ENCODE measurements around the gene ABCA9. TPM values are rescaled to one million over a fixed set of nuclear protein-coding genes. Genes with fewer than 3 reads are reported as not detected.
"Not testable (repeated sequence)": the region's sequence is repeated elsewhere in the genome, so short reads cannot be mapped to it uniquely, and the experiment has no call there.

The ABCA9 gene
- total RNA-seq, 1 donor from 2014 or later, result 32.7 TPM

DNA sequence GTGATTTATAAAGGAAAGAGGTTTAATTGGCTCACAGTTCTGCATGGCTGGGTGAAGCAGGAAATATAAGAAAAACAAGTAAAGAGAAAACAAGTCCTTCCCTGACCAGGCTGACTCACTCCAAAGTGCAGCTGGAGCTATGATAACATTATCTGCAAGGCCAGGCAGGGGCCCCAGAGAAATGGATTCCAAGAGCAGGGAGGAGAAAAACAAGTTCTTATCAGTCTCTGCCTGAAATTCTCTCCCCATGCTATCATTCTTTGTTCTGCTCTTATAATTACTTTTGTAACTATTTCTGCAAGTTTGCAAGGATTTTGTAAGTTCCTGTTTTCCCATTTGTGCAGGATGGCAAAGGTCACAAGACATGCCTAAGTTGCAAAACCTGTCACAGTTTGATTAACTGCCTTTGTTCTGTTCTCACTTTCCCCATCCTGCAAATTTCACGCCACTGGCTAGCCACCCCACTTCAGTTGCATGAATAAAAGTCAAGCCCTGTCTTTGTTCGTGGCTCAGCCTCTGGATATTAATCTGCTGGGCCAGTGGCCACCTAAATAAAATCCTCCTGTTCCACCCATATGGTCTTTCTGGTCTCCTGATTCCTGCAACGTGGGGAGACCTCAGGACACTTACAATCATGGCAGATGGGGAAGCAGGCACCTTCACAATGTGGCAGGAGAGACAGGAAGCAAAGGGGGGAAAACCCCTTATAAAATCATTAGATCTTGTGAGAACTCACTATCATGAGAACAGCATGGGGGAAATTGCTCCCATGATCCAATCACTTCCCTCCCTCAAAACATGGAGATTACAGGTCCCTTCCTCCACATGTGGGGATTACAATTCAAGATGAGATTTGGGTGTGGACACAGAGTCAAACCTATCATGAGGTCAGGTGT is 13.1 kb downstream of the ABCA9 start:
- ATAC-seq (peak; percentile 95), DNase-seq (ENCODE audit: missing footprints) (peak; percentile 81)
- intact Hi-C loops (cut with DNase I), result loop anchor here (10.0 kb wide), 1 partner anchor 83 kb away; no protein-coding TSS in a partner anchor

DNA sequence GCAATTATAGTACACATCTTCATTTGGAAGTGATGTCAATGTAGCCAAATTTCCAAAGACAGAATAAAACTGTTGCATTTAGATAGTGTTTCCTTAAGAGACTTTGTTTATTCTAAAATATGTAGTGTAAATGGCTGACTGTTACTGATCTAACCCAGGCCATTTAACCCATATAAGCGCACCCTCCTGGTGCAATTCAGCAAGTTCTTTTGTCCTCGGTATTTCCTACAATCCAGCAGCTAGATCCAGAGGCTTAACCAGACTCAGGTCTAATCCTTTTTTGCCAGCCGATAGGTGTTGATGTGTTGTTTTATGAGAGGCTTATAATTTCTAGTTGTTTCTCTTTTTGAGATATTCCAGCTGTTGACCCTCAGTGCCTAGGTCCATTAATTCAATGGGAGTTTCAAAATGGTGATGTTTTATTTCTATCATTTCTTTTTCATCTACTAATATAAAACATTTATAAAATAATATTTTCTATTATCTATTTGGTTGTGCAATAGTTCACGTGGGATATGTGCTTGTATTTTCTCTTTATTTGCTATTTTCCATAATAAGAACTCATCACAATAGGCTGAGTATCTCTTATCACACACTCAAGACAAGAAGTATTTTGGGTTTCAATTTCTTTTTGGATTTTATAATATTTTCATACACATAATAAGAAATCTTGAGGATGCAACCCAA is 14.5 kb downstream of the ABCA9 start:
- DNase-seq (ENCODE audit: missing footprints) (no peak), ATAC-seq (no peak)
- intact Hi-C loops (cut with DNase I), result loop anchor here (10.0 kb wide), 1 partner anchor 81 kb away; no protein-coding TSS in a partner anchor

DNA sequence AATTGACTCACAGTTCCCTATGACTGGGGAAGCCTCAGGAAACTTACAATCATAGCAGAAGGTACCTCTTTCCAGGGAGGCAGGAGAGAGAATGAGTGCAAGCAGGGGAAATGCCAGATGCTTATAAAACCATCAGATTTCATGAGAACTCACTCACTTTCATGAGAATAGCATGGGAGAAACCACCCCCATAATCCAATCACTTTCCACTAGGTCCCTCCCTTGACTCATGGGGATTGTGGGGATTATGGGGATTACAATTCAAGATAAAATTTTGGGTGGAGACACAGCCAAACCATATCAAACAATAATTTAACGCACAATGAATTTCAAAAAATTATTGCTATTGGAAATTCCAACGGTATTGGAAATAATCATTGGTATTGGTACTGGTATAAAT is 15.1 kb downstream of the ABCA9 start:
- DNase-seq (ENCODE audit: missing footprints), result no peak
- ATAC-seq, result no peak
- intact Hi-C loops (cut with DNase I), result loop anchor here (10.0 kb wide), 1 partner anchor 81 kb away; no protein-coding TSS in a partner anchor

DNA sequence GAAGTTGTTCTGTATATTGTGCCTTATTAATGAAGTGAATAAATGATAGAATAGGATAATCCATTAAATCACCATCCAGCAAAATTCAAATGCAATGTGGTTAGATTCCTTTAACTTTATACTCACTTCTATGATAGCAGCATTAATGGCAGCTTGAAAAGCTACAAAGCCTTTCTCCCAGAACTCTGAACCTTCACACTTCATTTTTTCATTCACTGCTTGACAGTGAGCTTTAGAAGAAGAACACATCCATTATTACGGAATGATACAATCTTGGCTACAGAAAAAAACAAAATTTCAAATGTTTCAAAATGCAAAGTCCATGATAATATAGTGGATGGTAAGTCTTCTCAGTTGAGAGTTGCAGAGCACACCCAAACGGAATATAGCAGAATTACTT is 16.4 kb downstream of the ABCA9 start:
- intact Hi-C loops (cut with DNase I), result loop anchor here (10.0 kb wide), 1 partner anchor 80 kb away; no protein-coding TSS in a partner anchor
- ATAC-seq (no peak), DNase-seq (ENCODE audit: missing footprints) (no peak)

DNA sequence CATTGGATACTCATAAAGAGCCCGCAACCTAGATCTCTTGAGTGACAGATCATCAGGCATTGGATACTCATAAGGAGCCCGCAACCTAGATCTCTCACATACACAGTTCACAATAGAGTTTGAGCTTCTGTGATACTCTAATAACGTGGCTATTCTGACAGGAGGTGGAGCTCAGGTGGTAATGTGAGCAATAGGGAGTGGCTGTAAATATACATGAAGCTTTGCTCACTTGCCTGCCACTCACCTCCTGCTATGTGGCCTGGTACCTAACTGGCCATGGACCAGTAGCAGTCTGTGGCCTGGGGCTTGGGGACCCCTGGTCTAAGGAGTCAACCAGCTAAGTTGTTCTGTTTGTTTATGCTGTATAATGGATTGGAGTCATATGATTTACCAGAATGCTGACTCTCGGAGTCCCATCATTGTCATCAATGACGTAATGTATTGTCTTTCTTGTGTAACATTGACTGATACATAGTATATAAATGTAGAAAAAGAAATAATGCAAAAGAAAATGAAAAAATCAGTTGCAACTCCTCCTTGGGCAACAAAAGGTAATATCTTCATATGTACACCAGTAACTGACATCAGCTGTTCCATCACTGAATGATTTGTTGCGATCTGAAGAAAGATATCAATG is 17.5 kb downstream of the ABCA9 start:
- ATAC-seq, result no peak
- no peak for DNase-seq (ENCODE audit: missing footprints)
- intact Hi-C loops (cut with DNase I), result loop anchor here (10.0 kb wide), 1 partner anchor 78 kb away; no protein-coding TSS in a partner anchor

DNA sequence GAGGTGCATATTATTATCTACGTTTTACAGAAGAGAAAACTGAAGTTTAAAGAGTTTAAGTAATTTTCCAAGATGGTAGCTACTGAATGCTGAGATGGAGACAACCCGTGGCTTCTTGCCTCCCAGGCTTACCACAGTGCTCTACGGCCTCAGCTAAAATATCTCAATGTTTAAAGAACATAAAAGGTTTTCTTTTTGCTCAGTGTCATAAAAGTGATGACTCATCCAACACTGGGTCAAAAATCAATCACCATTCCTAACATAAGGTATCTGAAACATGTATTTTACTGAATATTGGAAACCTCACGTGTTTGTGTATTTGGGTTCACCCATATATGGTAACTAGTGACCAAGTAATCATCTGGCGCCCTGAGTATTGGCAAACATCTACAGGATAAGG is 18.4 kb downstream of the ABCA9 start:
- intact Hi-C loops (cut with DNase I), result loop anchor here (10.0 kb wide), 1 partner anchor 78 kb away; no protein-coding TSS in a partner anchor
- no peak for DNase-seq (ENCODE audit: missing footprints)
- no peak for ATAC-seq

DNA sequence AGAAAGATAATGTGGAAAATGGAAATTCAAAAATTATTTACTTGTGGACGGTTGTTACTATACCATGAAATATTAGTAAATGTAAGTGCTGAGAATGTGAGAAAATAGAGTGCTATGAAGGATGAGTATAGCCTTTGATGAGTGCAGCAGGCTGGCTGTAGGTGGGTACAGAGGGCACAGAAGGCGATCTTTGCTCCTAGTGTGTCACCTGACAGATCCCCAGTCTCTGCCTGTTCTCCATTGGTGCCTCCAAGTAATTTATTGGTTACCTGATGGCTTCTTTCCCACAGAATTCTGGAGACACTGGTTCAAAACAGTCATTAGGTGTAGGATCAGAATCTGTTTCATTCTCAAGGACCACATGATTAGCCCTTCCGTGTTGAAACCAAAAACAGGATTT is 28.9 kb downstream of the ABCA9 start:
- no peak for ATAC-seq
- intact Hi-C loops (cut with DNase I), result no loop called here
- DNase-seq (ENCODE audit: missing footprints), result no peak

DNA sequence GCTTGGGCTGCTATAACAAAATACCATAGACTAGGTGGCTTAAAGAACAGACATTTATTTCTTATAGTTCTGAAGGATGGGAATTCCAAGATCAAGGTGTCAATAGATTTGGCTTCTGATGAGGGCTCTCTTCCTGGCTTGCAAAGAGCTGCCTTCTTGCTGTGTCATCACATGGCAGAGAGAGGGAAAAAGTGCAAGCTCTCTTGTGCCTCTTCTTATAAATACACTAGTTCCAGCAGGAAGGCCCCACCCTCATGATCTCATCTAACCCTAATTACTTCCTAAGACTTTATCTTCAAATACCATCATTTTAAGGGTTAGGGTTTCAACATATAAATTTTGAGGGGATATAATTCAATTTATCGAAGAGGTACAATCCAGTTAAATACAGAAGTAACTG is 30.6 kb downstream of the ABCA9 start:
- no peak for DNase-seq (ENCODE audit: missing footprints)
- no peak for ATAC-seq
- intact Hi-C loops (cut with DNase I), result no loop called here

DNA sequence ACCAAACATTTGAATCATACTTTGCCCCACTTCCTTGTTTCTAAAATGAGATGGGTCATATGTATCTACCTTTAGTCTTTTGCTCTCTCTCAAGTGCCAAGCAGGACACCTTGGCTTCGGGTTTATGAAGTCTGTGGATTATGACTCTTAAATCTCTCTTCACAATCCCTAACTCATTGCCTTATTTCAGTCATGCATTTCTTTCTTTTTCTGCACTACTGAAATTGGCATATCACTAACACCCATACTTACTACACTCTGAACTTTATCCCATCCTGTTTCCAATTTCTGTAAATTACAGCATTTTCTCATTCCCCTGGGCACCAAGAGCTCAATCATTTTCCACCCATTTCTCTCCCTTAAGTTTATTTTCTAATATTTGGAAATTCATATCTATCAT is 42.0 kb downstream of the ABCA9 start:
- intact Hi-C loops (cut with DNase I), result no loop called here
- DNase-seq (ENCODE audit: missing footprints) (no peak), ATAC-seq (no peak)

DNA sequence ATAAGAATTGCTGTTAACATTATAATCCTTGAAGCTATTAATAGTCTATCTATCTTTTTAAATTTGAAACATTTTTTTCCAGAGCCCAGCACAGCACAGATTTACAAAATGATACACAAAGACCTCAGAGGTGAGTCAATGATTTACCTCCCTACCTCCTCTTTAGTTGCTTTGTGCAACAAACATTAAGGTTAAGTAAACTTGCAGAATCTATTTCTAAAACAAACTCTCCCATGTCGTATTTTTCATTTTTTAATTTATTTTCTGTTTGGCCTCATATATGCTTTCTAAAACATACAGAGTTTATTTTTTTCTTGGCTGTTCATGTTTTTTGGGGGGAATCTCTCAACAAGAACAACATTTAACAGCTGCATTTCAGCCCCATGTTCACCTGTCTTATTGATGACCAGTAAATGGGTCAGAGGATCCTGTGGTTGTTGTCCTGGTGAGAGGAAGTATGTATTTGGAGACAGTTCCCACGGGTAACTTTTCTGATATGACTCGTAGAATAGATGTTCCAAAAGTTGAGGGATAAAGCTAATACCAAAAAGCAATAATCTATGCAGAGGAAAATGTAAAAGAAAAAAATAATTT is 42.6 kb downstream of the ABCA9 start:
- ATAC-seq (no peak), DNase-seq (ENCODE audit: missing footprints) (no peak)
- intact Hi-C loops (cut with DNase I), result no loop called here

DNA sequence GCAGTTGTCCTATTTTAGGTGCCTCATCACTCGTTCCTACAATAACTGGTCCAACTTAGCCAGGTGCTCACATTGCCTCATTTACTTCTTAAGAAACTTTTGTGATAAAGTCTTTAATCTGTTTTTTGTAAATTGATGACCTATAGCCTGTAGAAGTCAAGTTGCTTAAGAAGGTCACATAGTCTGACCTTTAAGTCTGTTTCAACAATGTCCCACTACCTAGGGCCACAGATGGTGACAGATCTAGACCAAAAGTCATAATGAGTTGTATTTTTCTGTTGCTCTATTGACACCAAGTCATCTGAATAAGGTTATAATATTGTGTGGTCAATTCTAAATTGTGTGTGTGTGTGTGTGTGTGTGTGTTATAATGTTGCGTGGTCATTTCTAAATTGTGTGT is 45.1 kb downstream of the ABCA9 start:
- ATAC-seq, result no peak
- DNase-seq (ENCODE audit: missing footprints), result no peak
- intact Hi-C loops (cut with DNase I), result no loop called here

DNA sequence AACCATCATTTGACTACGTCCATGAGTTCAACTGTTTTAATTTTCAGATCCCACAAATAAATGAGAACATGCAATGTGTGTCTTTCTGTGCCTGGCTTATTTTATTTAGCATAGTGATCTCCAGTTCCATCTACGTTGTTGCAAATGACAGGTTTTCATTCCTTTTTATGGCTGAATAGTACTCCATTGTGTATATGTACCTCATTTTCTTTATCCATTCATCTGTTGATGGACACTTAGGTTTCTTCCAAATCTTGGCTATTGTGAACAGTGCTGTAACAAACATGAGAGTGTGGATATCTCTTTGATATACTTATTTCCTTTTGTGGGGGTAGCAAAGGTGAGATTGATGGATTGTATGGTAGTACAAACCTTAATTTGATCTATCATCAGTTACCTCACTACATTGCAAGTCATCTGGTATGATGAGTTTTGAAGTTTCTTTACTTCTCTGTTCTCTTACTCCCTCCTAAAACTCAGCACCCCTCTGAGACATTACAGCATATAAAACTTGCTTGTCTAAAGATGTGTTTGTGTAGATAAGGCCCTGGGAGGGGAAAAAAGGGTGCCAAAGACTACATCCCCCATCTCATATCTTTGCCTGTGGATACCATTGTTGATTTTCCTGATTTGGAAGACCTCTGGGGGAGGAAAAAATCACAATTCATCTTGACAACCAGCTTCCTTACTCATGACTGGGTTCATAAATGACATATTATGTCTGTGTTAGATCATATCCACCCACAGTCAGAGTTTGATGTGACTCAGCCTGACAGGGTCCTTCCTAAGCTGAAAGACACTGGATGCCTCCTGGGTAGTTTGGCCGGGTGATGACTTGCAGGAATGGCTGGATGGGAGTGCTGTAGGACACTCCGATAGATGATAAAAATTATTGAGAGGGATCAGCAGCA is 47.6 kb downstream of the ABCA9 start:
- DNase-seq (ENCODE audit: missing footprints) (no peak), ATAC-seq (no peak)
- intact Hi-C loops (cut with DNase I), result no loop called here

DNA sequence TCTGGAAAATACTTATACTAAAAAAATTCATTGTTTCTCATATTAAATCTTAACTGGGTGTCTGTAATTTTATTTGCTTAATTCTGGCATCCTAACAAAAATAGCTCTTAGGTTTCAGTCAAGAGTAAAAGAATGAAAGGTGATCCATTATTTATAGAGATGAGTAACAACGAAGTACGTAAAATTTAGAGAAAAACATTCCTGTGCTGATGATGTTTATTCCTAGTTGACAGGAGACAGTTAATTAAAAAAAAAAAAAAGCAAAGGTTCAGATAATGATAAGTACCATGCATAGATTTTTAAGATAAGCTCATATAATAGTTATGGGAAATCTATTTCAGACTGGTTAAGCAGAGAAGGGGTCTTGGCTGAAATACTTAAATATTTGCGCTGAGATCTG is 50.8 kb downstream of the ABCA9 start:
- no peak for DNase-seq (ENCODE audit: missing footprints)
- intact Hi-C loops (cut with DNase I), result no loop called here
- ATAC-seq, result no peak

DNA sequence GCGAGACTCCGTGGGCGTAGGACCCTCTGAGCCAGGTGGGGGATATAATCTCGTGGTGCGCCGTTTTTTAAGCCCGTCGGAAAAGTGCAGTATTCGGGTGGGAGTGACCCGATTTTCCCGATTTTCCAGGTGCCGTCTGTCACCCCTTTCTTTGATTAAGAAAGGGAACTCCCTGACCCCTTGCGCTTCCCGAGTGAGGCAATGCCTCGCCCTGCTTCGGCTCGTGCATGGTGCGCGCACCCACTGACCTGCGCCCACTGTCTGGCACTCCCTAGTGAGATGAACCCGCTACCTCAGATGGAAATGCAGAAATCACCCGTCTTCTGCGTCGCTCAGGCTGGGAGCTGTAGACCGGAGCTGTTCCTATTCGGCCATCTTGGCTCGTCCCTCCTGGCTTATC is 56.0 kb downstream of the ABCA9 start:
- ATAC-seq; intact Hi-C loops (cut with DNase I); DNase-seq (ENCODE audit: missing footprints): not testable (repeated sequence)

DNA sequence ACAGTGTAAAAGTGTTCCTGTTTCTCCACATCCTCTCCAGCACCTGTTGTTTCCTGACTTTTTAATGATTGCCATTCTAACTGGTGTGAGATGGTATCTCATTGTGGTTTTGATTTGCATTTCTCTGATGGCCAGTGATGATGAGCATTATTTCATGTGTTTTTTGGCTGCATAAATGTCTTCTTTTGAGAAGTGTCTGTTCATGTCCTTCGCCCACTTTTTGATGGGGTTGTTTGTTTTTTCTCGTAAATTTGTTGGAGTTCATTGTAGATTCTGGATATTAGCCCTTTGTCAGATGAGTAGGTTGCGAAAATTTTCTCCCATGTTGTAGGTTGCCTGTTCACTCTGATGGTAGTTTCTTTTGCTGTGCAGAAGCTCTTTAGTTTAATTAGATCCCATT is 61.0 kb downstream of the ABCA9 start:
- DNase-seq (ENCODE audit: missing footprints); ATAC-seq; intact Hi-C loops (cut with DNase I): not testable (repeated sequence)

DNA sequence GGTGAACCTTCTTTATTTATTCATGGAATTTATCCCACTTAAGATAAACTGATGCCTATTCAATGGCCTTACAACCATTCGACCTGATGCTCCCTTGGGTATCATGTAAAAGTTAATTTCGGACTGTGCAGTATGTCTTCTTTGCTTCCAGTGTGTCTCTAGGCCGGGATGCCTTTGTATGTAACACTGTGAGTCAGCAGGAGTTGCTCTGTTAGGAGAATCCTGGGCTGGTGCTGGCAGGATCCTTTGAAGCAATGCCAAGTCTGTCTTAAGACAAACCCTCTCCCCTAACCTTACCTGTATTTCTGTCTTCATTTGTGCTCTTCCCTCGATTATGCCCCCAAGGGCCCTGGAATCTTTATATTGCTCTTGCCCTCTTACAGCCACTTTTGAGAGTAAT is 67.6 kb downstream of the ABCA9 start:
- ATAC-seq (no peak), DNase-seq (ENCODE audit: missing footprints) (no peak)
- intact Hi-C loops (cut with DNase I), result no loop called here

DNA sequence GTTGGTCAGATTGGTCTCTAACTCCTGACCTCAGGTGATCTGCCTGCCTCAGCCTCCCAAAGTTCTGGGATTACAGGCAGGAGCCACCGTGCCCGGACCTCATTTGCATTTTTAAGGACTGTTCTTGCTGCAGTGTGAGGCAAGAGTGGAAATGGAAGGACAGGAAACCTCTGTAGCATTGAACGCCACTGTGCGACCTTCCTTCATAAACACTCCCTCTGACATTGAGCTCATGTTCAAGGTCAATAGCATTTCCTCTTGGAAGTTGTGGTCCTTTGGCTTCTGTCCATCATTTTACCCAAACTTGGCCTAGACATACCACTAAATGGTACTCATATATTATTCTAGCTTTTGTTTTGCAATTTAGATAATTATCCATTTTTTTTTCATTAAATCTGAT is 72.8 kb downstream of the ABCA9 start:
- DNase-seq (ENCODE audit: missing footprints), result no peak
- no peak for ATAC-seq
- intact Hi-C loops (cut with DNase I), result no loop called here

DNA sequence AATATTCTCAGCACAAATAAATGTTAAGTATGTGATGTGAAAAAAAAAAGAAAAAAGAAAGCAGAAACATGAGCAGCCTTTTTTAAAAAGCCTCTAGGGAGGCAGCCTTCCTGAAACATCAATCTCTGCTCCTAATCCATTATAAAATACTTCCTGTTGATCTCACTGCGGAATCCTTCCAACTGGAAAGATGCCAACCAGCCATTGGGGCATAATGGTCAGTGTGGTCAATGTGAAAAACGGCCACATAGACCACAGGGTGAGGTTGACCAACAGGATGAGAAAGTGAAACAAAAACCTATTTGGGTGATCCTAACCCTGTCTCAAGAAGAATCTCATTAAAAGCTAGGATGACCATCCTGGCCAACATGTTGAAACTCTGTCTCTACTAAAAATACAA is 79.4 kb downstream of the ABCA9 start:
- ATAC-seq (peak; percentile 59), DNase-seq (ENCODE audit: missing footprints) (no peak)
- intact Hi-C loops (cut with DNase I), result no loop called here
